ENCODE results near the gene HSBP1. TPM values are rescaled to one million over a fixed set of nuclear protein-coding genes. Genes with fewer than 3 reads are reported as not detected.

Gene HSBP1
- total RNA-seq, 1 experiment from 2014 or later: 197 TPM

DNA sequence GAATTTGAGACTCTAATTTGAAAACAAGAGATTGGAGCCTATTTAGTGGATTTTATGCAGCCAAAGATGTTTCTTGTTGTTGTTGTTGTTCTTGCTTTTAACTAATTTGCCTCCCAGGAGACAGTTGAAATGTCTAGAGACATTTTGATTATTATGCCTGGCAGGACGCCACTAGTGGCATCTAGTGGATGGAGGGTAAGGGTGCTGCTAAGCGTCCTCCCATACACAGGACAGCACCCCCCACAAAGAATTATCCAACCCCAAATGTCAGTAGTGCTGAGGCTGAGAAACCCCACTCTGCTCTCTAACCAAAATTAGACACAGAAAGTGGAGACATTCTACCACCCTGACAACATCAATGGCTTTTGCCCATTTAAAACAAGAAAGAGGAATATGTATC lies 15.4 kb upstream of the HSBP1 start:
- ChIA-PET CTCF (no interaction called here), POLR2A (no interaction called here)
- H3K27ac Mint-ChIP-seq: no peak overlapping the region
- H3K4me1 Mint-ChIP-seq: peaks cover 17% of the 10 kb centered on the region
- TF ChIP-seq ZNF425 (CRISPR knock-in tag; conservative IDR thresholded peaks at IDR 0.05) (no peak), E2F4 (CRISPR knock-in tag; IDR thresholded peaks at IDR 0.05; ENCODE audit: borderline replicate concordance, low read depth) (no peak), ZNF263 (CRISPR knock-in tag; IDR thresholded peaks at IDR 0.05; ENCODE audit: low read depth) (no peak), STAT6 (CRISPR knock-in tag; conservative IDR thresholded peaks at IDR 0.05; ENCODE audit: low read depth) (no peak), SOX15 (CRISPR knock-in tag; IDR thresholded peaks at IDR 0.05) (no peak), NR1H2 (CRISPR knock-in tag; IDR thresholded peaks at IDR 0.05) (no peak), ZNF423 (CRISPR knock-in tag; IDR thresholded peaks at IDR 0.05) (no peak), ZSCAN18 (CRISPR knock-in tag; IDR thresholded peaks at IDR 0.05) (no peak), JUN (CRISPR knock-in tag; IDR thresholded peaks at IDR 0.05) (no peak), SMAD4 (CRISPR knock-in tag; IDR thresholded peaks at IDR 0.05) (no peak), E2F1 (CRISPR knock-in tag; IDR thresholded peaks at IDR 0.05) (no peak), AFF4 (CRISPR knock-in tag; IDR thresholded peaks at IDR 0.05; ENCODE audit: borderline replicate concordance) (no peak)
- TF ChIP-seq, protein P1, sequence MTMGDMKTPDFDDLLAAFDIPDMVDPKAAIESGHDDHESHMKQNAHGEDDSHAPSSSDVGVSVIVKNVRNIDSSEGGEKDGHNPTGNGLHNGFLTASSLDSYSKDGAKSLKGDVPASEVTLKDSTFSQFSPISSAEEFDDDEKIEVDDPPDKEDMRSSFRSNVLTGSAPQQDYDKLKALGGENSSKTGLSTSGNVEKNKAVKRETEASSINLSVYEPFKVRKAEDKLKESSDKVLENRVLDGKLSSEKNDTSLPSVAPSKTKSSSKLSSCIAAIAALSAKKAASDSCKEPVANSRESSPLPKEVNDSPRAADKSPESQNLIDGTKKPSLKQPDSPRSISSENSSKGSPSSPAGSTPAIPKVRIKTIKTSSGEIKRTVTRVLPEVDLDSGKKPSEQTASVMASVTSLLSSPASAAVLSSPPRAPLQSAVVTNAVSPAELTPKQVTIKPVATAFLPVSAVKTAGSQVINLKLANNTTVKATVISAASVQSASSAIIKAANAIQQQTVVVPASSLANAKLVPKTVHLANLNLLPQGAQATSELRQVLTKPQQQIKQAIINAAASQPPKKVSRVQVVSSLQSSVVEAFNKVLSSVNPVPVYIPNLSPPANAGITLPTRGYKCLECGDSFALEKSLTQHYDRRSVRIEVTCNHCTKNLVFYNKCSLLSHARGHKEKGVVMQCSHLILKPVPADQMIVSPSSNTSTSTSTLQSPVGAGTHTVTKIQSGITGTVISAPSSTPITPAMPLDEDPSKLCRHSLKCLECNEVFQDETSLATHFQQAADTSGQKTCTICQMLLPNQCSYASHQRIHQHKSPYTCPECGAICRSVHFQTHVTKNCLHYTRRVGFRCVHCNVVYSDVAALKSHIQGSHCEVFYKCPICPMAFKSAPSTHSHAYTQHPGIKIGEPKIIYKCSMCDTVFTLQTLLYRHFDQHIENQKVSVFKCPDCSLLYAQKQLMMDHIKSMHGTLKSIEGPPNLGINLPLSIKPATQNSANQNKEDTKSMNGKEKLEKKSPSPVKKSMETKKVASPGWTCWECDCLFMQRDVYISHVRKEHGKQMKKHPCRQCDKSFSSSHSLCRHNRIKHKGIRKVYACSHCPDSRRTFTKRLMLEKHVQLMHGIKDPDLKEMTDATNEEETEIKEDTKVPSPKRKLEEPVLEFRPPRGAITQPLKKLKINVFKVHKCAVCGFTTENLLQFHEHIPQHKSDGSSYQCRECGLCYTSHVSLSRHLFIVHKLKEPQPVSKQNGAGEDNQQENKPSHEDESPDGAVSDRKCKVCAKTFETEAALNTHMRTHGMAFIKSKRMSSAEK (CRISPR knock-in tag; IDR thresholded peaks at IDR 0.05; ENCODE audit: borderline replicate concordance): no peak
- H3K9me3 Mint-ChIP-seq: peaks cover 9% of the 10 kb centered on the region
- no peak overlapping the region for H3K4me3 Mint-ChIP-seq
- DNase-seq (ENCODE audit: low spot score) (no peak), ATAC-seq (no peak)
- H3K27me3 Mint-ChIP-seq (ENCODE audit: low read depth): no peaks in the 10 kb centered on the region
- H3K36me3 Mint-ChIP-seq: peaks cover 7% of the 10 kb centered on the region

Measured in WTC11 (cell line).